ENCODE results near the gene TMEM143.
"Not testable (repeated sequence)": the region's sequence is repeated elsewhere in the genome, so short reads cannot be mapped to it uniquely, and the experiment has no call there.

The TMEM143 gene

GRCh38 chr19:48321622-48322591 lies 41.8 kb downstream of the TMEM143 start:
- peak; percentile 99 for DNase-seq

- DNase-seq: peak; percentile 99
Measured at GRCh38 chr19:48321372-48321621, 42.4 kb downstream of the TMEM143 start.

GRCh38 chr19:48319647-48320541 lies 43.8 kb downstream of the TMEM143 start:
- DNase-seq: peak; percentile 93

- DNase-seq: no peak
Measured at GRCh38 chr19:48318286-48318987, 45.3 kb downstream of the TMEM143 start.

GRCh38 chr19:48317708-48317960 lies 46.1 kb downstream of the TMEM143 start:
- DNase-seq: not testable (repeated sequence)

GRCh38 chr19:48315712-48316111 lies 48.0 kb downstream of the TMEM143 start:
- DNase-seq: no peak

GRCh38 chr19:48311384-48311783 lies 52.4 kb downstream of the TMEM143 start:
- DNase-seq: no peak

- no peak for DNase-seq
Measured at GRCh38 chr19:48310227-48310626, 53.5 kb downstream of the TMEM143 start.

GRCh38 chr19:48309731-48310130 lies 54.0 kb downstream of the TMEM143 start:
- DNase-seq: not testable (repeated sequence)

GRCh38 chr19:48308631-48309586 lies 54.8 kb downstream of the TMEM143 start:
- peak; percentile 44 for DNase-seq

- no peak for DNase-seq
Measured at GRCh38 chr19:48303866-48304265, 59.9 kb downstream of the TMEM143 start.

GRCh38 chr19:48303367-48303766 lies 60.4 kb downstream of the TMEM143 start:
- DNase-seq: no peak

GRCh38 chr19:48302600-48302959 lies 61.2 kb downstream of the TMEM143 start:
- peak; percentile 61 for DNase-seq

- DNase-seq: no peak
Measured at GRCh38 chr19:48301886-48302599, 61.7 kb downstream of the TMEM143 start.

GRCh38 chr19:48297975-48298374 lies 65.8 kb downstream of the TMEM143 start:
- DNase-seq: no peak

GRCh38 chr19:48296963-48297734 lies 66.6 kb downstream of the TMEM143 start:
- no peak for DNase-seq

GRCh38 chr19:48295458-48295857 lies 68.3 kb downstream of the TMEM143 start:
- DNase-seq: no peak

- DNase-seq: no peak
Measured at GRCh38 chr19:48292798-48293197, 70.9 kb downstream of the TMEM143 start.

GRCh38 chr19:48291489-48291815 lies 72.3 kb downstream of the TMEM143 start:
- DNase-seq: not testable (repeated sequence)

- DNase-seq: peak; percentile 85
Measured at GRCh38 chr19:48290771-48291488, 72.8 kb downstream of the TMEM143 start.
